ENCODE data around the gene COL6A2. TPM values are rescaled to one million over a fixed set of nuclear protein-coding genes. Genes with fewer than 3 reads are reported as not detected.

COL6A2 gene
- total and polyA plus RNA-seq, 2 of the 13 experiments (the other 11 are each of a cell fraction or from before 2014, with no cell fraction given): 0.07 to 0.41 TPM

DNA sequence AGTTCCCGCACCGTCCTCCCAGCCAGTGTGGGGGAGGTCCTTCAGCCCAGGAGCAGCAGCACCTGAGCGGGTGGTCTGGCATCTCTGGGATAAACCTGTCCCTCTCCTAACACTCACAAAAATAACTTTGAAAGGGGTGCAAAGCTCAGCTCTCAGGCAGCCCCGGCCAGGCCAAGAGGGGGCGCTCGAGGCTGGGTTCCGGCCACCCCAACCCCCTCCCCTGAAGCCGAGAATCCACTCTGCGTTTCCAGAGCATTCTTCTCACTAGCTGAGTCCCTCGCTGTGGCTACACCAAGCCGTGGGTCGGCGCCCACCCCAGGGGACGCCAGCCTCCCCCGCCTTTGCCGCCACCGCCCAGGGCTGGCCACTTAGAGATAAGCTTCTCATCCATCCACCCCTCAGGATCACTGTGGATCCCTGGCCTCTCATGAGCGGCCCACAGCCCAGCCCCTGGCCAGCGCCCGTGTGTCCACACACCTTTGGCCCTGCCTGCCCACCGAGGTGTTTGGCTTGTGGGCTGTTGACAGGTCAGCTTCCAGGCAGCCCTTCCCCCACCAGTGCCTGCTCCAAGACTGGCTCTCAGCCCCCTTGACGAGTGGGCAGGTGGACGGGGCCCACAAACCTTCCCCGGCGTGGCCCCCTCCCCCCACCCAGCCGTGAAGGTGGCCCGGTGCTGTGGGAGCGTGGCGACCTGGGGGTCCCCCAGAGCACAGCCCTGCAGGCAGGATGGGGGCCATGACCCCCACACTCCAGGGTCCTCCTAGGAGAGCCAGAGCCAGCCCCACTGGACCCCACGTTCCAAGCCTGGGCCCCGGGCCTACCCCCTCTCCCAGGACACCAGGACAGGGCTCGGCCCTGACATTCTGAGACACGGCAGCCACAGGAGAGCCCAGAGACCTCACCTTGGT lies 55.6 kb downstream of the COL6A2 start (continued):
- TF ChIP-seq, protein P1, sequence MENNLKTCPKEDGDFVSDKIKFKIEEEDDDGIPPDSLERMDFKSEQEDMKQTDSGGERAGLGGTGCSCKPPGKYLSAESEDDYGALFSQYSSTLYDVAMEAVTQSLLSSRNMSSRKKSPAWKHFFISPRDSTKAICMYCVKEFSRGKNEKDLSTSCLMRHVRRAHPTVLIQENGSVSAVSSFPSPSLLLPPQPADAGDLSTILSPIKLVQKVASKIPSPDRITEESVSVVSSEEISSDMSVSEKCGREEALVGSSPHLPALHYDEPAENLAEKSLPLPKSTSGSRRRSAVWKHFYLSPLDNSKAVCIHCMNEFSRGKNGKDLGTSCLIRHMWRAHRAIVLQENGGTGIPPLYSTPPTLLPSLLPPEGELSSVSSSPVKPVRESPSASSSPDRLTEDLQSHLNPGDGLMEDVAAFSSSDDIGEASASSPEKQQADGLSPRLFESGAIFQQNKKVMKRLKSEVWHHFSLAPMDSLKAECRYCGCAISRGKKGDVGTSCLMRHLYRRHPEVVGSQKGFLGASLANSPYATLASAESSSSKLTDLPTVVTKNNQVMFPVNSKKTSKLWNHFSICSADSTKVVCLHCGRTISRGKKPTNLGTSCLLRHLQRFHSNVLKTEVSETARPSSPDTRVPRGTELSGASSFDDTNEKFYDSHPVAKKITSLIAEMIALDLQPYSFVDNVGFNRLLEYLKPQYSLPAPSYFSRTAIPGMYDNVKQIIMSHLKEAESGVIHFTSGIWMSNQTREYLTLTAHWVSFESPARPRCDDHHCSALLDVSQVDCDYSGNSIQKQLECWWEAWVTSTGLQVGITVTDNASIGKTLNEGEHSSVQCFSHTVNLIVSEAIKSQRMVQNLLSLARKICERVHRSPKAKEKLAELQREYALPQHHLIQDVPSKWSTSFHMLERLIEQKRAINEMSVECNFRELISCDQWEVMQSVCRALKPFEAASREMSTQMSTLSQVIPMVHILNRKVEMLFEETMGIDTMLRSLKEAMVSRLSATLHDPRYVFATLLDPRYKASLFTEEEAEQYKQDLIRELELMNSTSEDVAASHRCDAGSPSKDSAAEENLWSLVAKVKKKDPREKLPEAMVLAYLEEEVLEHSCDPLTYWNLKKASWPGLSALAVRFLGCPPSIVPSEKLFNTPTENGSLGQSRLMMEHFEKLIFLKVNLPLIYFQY (CRISPR knock-in tag; IDR thresholded peaks at IDR 0.05; ENCODE audit: borderline replicate concordance): no peak; the same call in 1 of the 2 replicates
- no peak for TF ChIP-seq CENPX (CRISPR knock-in tag; IDR thresholded peaks at IDR 0.05)
- TF ChIP-seq, protein P2, sequence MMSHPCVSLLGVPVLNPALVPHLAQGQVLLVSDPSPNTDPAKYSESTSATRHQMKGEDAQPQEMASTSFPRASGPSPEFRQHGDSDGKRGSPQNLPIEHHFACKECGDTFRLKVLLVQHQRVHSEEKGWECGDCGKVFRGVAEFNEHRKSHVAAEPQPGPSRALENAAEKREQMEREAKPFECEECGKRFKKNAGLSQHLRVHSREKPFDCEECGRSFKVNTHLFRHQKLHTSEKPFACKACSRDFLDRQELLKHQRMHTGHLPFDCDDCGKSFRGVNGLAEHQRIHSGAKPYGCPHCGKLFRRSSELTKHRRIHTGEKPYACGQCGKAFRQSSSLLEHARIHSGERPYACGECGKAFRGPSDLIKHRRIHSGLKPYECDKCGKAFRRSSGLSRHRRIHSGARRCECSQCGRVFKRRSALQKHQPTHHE (CRISPR knock-in tag; IDR thresholded peaks at IDR 0.05; ENCODE audit: borderline replicate concordance): no peak
- TF ChIP-seq, protein P3, sequence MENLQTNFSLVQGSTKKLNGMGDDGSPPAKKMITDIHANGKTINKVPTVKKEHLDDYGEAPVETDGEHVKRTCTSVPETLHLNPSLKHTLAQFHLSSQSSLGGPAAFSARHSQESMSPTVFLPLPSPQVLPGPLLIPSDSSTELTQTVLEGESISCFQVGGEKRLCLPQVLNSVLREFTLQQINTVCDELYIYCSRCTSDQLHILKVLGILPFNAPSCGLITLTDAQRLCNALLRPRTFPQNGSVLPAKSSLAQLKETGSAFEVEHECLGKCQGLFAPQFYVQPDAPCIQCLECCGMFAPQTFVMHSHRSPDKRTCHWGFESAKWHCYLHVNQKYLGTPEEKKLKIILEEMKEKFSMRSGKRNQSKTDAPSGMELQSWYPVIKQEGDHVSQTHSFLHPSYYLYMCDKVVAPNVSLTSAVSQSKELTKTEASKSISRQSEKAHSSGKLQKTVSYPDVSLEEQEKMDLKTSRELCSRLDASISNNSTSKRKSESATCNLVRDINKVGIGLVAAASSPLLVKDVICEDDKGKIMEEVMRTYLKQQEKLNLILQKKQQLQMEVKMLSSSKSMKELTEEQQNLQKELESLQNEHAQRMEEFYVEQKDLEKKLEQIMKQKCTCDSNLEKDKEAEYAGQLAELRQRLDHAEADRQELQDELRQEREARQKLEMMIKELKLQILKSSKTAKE (CRISPR knock-in tag; IDR thresholded peaks at IDR 0.05; ENCODE audit: borderline replicate concordance): no peak
- TF ChIP-seq SMYD3 (CRISPR knock-in tag; IDR thresholded peaks at IDR 0.05): no peak
- TF ChIP-seq ZNF460 (CRISPR knock-in tag; IDR thresholded peaks at IDR 0.05; ENCODE audit: borderline replicate concordance): no peak
- TF ChIP-seq HDAC2 (CRISPR knock-in tag; IDR thresholded peaks at IDR 0.05): peak; percentile 78
- TF ChIP-seq GTF3A (CRISPR knock-in tag; conservative IDR thresholded peaks at IDR 0.05): no peak
- no peak for TF ChIP-seq PPARG (CRISPR knock-in tag; conservative IDR thresholded peaks at IDR 0.05)
- peak; percentile 33; the same call in 1 of the 2 replicates for TF ChIP-seq STAT5B (CRISPR knock-in tag; IDR thresholded peaks at IDR 0.05)
- TF ChIP-seq, protein P4, sequence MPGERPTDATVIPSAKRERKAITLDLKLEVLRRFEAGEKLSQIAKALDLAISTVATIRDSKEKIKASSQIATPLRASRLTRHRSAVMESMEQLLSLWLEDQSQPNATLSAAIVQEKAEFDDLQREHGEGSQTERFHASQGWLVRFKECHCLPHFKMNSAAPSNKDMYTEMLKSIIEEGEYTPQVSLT (CRISPR knock-in tag; IDR thresholded peaks at IDR 0.05; ENCODE audit: borderline replicate concordance, low read depth): no peak
- no peak for TF ChIP-seq EP300 (IDR thresholded peaks at IDR 0.05; ENCODE audit: low read depth in 2 of 2, low read length in 2 of 2)
- peak; percentile 18; the same call in 1 of the 2 replicates for TF ChIP-seq EP300 (CRISPR knock-in tag; IDR thresholded peaks at IDR 0.05; ENCODE audit: borderline replicate concordance)
- no peak for TF ChIP-seq RORA (CRISPR knock-in tag; IDR thresholded peaks at IDR 0.05)
- peak; percentile 79 for TF ChIP-seq FOXC1 (CRISPR knock-in tag; IDR thresholded peaks at IDR 0.05; ENCODE audit: borderline replicate concordance)
- TF ChIP-seq, protein P5, sequence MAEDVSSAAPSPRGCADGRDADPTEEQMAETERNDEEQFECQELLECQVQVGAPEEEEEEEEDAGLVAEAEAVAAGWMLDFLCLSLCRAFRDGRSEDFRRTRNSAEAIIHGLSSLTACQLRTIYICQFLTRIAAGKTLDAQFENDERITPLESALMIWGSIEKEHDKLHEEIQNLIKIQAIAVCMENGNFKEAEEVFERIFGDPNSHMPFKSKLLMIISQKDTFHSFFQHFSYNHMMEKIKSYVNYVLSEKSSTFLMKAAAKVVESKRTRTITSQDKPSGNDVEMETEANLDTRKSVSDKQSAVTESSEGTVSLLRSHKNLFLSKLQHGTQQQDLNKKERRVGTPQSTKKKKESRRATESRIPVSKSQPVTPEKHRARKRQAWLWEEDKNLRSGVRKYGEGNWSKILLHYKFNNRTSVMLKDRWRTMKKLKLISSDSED (CRISPR knock-in tag; IDR thresholded peaks at IDR 0.05): no peak
- TF ChIP-seq, protein P6, sequence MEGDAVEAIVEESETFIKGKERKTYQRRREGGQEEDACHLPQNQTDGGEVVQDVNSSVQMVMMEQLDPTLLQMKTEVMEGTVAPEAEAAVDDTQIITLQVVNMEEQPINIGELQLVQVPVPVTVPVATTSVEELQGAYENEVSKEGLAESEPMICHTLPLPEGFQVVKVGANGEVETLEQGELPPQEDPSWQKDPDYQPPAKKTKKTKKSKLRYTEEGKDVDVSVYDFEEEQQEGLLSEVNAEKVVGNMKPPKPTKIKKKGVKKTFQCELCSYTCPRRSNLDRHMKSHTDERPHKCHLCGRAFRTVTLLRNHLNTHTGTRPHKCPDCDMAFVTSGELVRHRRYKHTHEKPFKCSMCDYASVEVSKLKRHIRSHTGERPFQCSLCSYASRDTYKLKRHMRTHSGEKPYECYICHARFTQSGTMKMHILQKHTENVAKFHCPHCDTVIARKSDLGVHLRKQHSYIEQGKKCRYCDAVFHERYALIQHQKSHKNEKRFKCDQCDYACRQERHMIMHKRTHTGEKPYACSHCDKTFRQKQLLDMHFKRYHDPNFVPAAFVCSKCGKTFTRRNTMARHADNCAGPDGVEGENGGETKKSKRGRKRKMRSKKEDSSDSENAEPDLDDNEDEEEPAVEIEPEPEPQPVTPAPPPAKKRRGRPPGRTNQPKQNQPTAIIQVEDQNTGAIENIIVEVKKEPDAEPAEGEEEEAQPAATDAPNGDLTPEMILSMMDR (CRISPR knock-in tag; IDR thresholded peaks at IDR 0.05): peak; percentile 82
